Mucosa of descending colon (tissue), 3 donors: ENCODE data around the gene KIF18B. TPM values are rescaled to one million over a fixed set of nuclear protein-coding genes. Genes with fewer than 3 reads are reported as not detected.

Experiments
- ATAC-seq: fragments of 200-7000 bp; cut with Tn5 transposase; one replicate; pipeline ENCODE4 v1.9.1; 2020; ENCODE audit warnings: mild to moderate bottlenecking, moderate library complexity
- DNase-seq, 3 donors: peaks; one replicate each; pipeline ENCODE4 v3.0.0-alpha.2; 2020
- H3K36me3 ChIP-seq: fragments of 200-600 bp; one replicate; pipeline ENCODE4 v1.8.0; 2021; ENCODE audit warnings: low read depth, mild to moderate bottlenecking
- H3K4me1 ChIP-seq: fragments of 200-600 bp; one replicate; pipeline ENCODE4 v1.8.0; 2021; ENCODE audit warnings: low read depth, mild to moderate bottlenecking
- H3K4me3 ChIP-seq: fragments of 200-600 bp; one replicate; pipeline ENCODE4 v1.8.0; 2021; ENCODE audit warnings: mild to moderate bottlenecking
- H3K9me3 ChIP-seq: fragments of 200-600 bp; one replicate; pipeline ENCODE4 v1.8.0; 2021; ENCODE audit warnings: mild to moderate bottlenecking
- intact Hi-C, 2 donors: fragments of 100-400 bp; cut with DNase I in 1 of 2; cut with micrococcal nuclease in 1 of 2; formaldehyde crosslinking; loops; one replicate each; pipeline versions ENCODE4 v1.11.0 to v1.11.1; 2022; cut with DNase I, micrococcal nuclease
- total RNA-seq, 3 donors: library from RNA; stranded (reverse); fragmentation: NEBNext Ultra II Directional in 2 of 3; extraction: Animal tissue kit (Norgen Biotek cat#: 25700) in 2 of 3; gene quantifications; one replicate each; pipeline versions ENCODE4 v1.2.1 to v1.2.4, GENCODE V29; 2021 to 2023
- TF ChIP-seq, protein P1 (sequence below): fragments of 200-600 bp; IDR thresholded peaks from one replicate; pipeline ENCODE4 v1.8.0; 2022; ENCODE audit warnings: antibody characterized with exemption, mild to moderate bottlenecking
- donor health status: DM: no; HTN: no; CAD: no; lungs with moderate emphysema.
- donor health status: DM: no; HTN: no; CAD: no.
- donor health status: DM: no; HTN: yes; CAD: no.

Gene KIF18B
- total RNA-seq, 3 donors from 2014 or later, result 2.2 to 10.3 (median 4.6) TPM

GRCh38 chr17:44922746-44923470, 24.7 kb downstream of the KIF18B start:
- TF ChIP-seq, protein P1, sequence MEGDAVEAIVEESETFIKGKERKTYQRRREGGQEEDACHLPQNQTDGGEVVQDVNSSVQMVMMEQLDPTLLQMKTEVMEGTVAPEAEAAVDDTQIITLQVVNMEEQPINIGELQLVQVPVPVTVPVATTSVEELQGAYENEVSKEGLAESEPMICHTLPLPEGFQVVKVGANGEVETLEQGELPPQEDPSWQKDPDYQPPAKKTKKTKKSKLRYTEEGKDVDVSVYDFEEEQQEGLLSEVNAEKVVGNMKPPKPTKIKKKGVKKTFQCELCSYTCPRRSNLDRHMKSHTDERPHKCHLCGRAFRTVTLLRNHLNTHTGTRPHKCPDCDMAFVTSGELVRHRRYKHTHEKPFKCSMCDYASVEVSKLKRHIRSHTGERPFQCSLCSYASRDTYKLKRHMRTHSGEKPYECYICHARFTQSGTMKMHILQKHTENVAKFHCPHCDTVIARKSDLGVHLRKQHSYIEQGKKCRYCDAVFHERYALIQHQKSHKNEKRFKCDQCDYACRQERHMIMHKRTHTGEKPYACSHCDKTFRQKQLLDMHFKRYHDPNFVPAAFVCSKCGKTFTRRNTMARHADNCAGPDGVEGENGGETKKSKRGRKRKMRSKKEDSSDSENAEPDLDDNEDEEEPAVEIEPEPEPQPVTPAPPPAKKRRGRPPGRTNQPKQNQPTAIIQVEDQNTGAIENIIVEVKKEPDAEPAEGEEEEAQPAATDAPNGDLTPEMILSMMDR, result no peak
- no peak for ATAC-seq
- intact Hi-C loops, result loop anchor here (5.0 to 10.0 kb wide), 4 partner anchors 92 to 192 kb away; no protein-coding TSS in a partner anchor
- no peak for DNase-seq
- no peak overlapping the region for H3K4me3 ChIP-seq
- no peaks in the 10 kb centered on the region for H3K9me3 ChIP-seq
- H3K36me3 ChIP-seq, result no peaks in the 10 kb centered on the region
- no peaks in the 10 kb centered on the region for H3K4me1 ChIP-seq

GRCh38 chr17:44922136-44922535, 25.4 kb downstream of the KIF18B start:
- intact Hi-C loops, result loop anchor here (5.0 to 10.0 kb wide), 4 partner anchors 93 to 193 kb away; no protein-coding TSS in a partner anchor
- DNase-seq, result no peak
- Histone ChIP-seq H3K4me3 (no peak overlapping the region), H3K36me3 (no peaks in the 10 kb centered on the region), H3K9me3 (no peaks in the 10 kb centered on the region), H3K4me1 (no peaks in the 10 kb centered on the region)
- ATAC-seq, result no peak
- TF ChIP-seq, protein P1, result no peak

GRCh38 chr17:44921122-44921882, 26.3 kb downstream of the KIF18B start:
- no peak for ATAC-seq
- Histone ChIP-seq H3K4me1 (no peaks in the 10 kb centered on the region), H3K9me3 (no peaks in the 10 kb centered on the region), H3K4me3 (no peak overlapping the region), H3K36me3 (no peaks in the 10 kb centered on the region)
- TF ChIP-seq, protein P1, result no peak
- intact Hi-C loops, result loop anchor here (5.0 to 10.0 kb wide), 4 partner anchors 93 to 193 kb away; no protein-coding TSS in a partner anchor
- DNase-seq, result no peak

GRCh38 chr17:44920565-44920940, 27.0 kb downstream of the KIF18B start:
- DNase-seq, result no peak
- H3K4me1 ChIP-seq, result no peaks in the 10 kb centered on the region
- TF ChIP-seq, protein P1, result no peak
- ATAC-seq, result no peak
- H3K36me3 ChIP-seq, result no peaks in the 10 kb centered on the region
- no peak overlapping the region for H3K4me3 ChIP-seq
- intact Hi-C loops, result loop anchor here (5.0 to 10.0 kb wide), 4 partner anchors 94 to 194 kb away; no protein-coding TSS in a partner anchor
- H3K9me3 ChIP-seq, result no peaks in the 10 kb centered on the region

- TF ChIP-seq, protein P1, result peak; percentile 71
- H3K9me3 ChIP-seq, result no peaks in the 10 kb centered on the region
- DNase-seq (peak; percentile 72 to 82 (median 82)), ATAC-seq (peak; percentile 92)
- H3K36me3 ChIP-seq, result no peaks in the 10 kb centered on the region
- intact Hi-C loops, result loop anchor here (5.0 to 10.0 kb wide), 4 partner anchors 95 to 195 kb away; no protein-coding TSS in a partner anchor
- no peaks in the 10 kb centered on the region for H3K4me1 ChIP-seq
- H3K4me3 ChIP-seq, result no peak overlapping the region
Observed at GRCh38 chr17:44919885-44920564, 27.5 kb downstream of the KIF18B start.
